HG03095 (cell line): ENCODE measurements around the gene NKTR.

Experiments used
- ATAC-seq: cut with Tn5 transposase; IDR thresholded peaks from one replicate; pipeline ENCODE4 v1.9.1; 2021; ENCODE audit warnings: moderate library complexity; ENCODE audit not compliant: unreplicated experiment

Gene NKTR

DNA sequence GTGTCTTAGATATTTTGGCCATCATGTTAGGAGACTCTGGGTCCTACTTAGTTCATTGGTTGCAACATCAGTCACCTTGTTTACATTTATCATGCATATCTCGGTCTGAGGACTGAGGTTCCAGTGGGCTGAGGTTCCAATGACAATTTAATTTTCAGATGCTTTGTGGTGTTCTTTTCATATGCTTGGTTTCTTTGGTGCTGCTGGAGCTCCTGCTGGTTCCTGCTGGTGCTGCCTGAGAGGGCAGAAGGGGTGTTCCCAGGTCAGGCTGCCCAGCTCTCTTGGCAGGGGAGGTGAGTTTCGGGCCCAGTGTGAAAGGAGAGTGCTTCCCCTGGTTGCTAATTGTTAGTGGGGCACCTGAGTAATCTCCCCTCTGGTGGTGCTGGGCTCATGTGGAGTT, 78.0 kb downstream of the NKTR start:
- no peak for ATAC-seq

DNA sequence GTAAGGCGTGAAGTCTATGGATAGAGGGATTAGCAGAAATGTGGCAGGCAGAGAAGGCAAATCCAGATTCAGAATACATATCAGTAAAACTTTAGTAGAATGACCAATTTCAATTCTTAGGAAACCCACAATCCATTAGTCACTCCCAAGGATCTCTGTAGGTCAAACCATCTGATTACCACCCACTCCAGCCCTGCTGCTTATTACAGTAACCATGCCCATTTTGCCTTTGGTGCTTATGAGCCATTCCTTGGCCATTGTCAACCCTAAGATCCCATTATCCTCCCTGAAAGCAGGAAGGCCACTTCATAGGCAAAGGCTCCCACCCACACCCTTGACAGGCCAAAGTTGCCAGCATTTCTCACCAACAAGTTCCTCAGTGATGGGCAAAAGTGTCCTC, 79.8 kb downstream of the NKTR start:
- ATAC-seq: no peak

DNA sequence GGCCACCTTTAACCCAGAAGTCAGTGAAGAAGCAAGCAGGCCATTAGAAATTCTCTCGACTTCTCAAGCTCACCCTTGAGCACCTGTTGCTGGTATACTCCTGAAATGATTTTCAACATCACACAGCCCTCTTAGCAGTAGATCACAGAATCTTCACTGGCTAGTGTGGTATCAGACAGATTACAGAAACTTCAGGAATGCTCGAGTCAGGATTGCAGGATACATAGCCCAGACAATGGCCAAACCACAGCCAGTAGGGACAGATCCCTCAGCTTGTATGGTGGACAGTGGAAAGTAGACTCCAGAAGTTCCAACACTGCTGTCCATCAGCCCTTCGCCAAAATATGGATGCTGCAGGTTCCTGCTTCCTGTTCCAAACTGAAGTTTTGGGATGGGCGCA, 80.3 kb downstream of the NKTR start:
- no peak for ATAC-seq

DNA sequence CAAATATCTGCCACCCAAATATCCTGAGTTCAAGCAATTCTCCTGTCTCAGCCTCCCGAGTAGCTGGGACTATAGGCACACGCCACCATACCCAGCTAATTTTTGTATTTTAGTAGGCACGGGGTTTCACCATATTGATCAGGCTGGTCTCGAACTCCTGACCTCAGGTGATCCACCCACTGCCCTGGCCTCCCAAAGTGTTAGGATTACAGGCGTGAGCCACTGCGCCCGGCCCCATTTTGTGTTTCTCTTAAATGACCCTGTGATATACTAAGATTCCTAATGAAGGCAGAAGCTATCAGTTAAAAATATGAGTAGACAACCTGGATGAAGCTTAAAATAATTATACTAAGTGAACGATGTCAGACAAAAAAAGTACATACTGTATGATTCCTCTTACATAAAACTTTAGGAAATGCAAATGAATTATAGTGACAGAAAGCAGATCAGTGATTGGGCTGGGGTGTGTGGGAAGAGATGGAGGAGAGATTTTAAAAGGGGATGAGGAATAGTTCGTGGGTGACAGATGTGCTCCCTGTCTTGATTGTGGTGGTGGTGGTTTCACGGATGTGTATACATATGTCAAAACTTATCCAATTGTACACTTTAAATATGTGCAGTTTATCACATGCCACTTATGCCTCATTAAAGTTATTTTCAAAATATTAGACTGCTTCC, 81.0 kb downstream of the NKTR start:
- ATAC-seq: no peak

DNA sequence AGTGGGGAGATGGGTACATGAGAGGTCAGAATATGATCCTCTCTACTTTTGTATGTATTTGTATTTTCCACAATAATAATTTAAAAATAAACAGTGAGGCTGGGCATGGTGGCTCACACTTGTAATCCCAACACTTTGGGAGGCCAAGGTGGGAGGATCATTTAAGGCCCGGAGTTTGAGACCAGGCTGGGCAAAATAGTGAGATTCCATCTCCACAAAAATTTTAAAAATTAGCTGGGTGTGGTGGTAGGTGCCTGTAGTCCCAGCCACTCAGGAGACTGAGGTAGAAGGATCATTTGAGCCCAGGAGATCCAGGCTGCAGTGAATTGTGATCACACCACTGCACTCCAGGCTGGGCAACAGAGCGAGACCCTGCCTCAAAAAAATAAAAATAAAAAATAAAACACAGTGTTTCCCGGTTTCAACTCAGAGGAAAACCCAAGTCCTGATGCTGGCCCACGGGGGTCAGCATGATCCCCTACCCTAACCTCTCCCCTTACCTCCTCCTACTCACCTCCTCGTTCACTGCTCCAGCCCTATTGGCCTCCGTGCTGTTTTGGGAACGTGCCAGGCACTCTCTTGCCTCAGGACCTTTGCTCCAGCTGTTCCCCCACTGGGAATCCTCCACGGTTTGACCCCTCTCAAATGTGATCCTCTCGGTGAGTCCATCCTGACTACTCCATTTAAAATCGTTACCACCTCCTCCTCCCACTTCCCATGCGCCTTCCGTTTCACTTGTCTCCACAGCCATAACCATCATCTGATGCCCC, 82.0 kb downstream of the NKTR start:
- no peak for ATAC-seq

DNA sequence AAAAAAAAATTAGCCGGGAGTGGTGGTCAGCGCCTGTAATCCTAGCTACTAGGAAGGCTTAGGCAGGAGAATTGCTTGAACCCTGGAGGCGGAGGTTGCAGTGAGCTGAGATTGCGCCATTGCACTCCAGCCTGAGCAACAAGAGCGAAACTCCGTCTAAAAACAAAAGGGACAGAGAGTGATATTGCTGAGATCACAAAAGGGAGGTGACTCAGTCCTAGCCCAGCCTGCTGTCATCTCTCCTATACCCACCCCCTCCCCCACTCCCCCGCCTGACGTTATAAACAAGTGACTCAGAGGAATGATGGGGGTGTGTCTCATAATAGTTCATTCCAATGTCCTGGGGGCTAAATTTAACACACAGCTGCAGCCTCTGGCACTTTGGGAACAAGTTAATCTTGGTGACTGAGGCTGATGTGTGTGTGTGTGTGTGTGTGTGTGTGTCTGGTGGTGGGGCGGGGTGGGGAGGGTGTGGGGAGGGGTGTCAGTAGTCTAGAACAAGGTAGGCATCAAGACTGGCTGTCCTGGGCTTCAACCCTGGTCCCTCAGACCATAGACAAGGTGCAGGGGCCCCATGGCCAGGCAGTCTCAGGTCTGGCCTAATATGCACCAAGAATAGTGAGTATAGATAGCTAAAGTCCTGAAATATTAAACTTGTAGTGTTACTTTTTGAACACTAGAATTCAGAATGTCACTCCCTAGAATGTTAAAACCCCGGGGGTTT, 83.6 kb downstream of the NKTR start:
- no peak for ATAC-seq

DNA sequence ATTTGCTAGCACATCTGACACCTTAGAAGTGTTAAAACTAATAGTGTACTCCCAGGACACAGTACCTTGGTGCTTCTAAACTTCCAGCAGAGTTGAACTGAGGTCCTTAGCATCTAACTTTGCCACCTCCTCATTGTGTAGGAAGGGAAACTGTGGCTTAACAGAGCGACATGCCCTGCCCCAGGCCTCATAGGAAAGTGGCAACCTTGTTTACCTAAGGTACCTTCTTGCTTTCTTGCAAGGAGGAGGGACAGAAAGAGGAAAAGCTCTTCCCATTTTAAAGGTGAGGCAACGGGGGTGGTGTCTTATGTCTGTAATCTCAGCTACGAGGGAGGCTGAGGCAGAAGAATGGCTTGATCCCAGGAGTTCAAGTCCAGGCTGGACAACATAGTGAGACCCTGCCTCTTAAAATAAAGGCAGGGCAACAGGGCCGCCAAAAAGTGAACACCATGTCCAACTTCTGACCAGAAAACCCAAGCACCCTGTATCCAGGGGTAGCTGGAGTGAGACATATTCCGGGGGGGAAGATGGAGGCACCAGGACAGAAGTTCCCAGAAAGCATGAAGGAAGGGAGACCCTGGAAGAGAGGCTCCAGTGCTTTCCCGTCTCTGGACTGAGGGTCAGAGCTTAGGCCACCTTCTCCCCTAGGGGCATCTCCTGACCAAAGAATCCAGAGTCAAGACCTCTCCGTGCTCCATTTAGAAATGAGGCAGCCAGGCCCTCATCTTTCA, 84.3 kb downstream of the NKTR start:
- ATAC-seq: no peak

DNA sequence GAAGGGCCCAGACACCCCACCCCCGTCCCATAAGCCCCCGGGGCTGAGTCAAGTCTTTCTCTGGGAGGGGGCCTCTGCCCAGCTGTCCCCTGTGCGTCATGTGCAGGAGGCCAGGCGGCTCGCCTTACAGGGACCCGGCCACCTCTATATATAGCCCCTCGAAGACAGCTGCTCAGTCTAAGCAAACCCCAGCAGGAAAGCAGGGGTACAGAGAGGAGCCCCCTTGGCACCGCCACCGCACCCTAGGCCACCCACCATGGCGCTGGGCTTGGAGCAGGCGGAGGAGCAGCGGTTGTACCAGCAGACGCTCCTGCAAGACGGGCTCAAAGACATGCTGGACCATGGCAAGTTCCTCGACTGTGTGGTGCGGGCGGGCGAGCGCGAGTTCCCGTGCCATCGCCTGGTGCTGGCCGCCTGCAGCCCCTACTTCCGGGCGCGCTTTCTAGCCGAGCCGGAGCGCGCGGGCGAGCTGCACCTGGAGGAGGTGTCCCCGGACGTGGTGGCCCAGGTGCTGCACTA, 84.9 kb downstream of the NKTR start, which contains the start of gene KLHL40:
KLHL40 (plus strand) TSS at position 175 of the 519 bp plus-strand sequence; CDS start at position 257, 82 bp downstream.
- ATAC-seq: no peak

DNA sequence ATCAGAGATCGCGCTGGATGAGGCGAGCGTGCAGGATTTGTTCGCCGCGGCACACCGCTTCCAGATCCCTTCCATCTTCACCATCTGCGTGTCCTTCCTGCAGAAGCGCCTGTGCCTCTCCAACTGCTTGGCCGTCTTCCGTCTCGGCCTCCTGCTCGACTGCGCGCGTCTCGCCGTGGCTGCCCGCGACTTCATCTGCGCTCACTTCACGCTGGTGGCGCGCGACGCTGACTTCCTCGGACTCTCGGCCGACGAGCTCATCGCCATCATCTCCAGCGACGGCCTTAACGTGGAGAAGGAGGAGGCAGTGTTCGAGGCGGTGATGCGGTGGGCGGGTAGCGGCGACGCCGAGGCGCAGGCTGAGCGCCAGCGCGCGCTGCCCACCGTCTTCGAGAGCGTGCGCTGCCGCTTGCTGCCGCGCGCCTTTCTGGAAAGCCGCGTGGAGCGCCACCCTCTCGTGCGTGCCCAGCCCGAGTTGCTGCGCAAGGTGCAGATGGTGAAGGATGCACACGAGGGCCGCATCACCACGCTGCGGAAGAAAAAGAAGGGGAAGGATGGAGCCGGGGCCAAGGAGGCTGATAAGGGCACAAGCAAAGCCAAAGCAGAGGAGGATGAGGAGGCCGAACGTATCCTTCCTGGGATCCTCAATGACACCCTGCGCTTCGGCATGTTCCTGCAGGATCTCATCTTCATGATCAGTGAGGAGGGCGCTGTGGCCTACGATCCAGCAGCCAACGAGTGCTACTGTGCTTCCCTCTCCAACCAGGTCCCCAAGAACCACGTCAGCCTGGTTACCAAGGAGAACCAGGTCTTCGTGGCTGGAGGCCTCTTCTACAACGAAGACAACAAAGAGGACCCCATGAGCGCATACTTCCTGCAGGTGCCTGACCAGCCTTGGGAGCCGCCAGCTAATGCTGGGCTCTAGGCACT, 85.7 kb downstream of the NKTR start:
- no peak for ATAC-seq

DNA sequence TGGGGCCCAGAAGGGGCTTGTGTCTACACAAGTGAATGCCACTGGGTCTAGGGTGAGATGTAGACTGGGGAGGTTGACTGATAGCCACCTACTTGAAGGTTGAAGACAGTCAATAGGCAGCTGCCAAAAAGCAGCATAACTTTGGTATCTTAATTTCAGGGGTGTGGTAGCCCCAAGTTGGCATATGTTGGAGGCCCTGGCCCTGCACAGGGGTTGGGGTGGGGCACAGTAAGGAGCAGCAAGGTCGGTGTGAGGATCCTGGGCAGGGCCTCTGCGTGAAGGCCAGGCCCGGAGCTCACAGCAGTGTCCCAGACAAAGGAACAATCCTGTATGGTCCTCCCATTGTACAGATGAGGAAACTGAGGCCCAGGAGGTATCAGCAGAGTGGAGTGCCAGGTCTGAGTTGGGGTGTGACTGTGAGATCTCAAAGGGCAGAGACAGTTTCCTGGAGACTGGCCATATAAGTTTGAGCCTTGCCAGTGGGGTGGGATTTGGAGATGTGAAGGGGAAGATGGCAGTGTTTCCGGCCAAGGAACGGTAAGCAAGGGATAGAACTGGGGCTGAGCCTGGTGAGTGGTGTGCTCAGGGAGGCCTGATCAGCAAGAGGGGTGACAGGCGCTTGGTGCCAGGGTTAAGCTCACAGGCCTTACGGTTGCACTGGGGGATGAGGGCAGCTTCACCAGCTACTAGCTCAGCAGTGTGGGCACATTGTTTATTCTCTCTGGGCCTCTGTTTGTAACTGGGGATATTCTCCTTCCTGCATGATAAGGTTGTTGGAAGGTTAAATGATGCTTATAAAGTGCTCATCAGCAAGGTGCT, 86.6 kb downstream of the NKTR start:
- no peak for ATAC-seq

DNA sequence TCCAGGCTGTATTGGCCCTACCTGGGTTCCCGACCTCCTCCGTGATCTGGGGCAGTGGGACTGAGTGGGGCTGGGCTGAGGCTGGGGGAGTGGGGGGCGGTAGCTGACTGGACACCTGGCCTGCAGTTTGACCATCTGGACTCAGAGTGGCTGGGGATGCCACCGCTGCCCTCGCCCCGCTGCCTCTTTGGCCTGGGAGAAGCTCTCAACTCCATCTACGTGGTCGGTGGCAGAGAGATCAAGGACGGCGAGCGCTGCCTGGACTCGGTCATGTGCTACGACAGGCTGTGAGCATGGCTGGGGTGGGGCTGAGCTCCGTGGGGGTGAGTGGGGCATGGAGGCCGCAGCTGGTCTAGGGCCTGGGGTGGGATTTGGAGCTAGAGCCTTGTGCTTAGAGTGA, 87.5 kb downstream of the NKTR start:
- ATAC-seq: no peak

DNA sequence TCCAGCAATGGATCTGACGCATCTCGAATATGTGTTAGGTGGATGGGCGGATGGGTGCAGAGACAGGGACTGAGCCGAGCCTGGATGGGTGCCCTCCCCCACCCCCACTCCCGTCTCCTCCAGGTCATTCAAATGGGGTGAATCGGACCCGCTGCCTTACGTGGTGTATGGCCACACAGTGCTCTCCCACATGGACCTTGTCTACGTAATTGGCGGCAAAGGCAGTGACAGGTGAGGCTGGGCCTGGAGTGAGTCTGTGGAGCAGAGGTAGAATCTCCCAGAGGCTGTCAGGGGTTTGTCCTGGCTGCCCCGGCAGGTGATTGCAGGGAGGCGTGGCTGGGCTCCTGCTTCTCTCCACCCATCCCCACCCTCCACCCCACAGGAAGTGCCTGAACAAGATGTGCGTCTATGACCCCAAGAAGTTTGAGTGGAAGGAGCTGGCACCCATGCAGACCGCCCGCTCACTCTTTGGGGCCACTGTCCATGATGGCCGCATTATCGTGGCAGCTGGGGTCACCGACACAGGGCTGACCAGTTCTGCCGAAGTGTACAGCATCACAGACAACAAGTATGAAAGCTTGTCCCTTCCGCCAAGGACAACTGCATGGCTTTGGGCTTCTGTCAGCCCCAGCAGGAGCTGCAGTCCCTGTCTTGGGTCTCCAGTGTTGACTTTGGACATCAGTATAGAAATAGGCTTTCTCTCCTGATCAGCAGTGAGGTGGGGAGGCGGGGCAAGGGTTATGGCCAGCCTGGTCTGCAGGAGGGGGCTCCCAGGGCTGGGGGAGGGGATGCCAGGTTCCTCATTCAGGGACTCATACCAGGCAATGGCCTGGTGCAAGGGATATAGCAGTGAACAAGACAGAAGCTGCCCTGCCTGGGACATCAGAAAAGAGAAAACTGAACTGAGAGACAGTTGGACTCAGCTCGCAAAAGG, 88.3 kb downstream of the NKTR start:
- no peak for ATAC-seq

DNA sequence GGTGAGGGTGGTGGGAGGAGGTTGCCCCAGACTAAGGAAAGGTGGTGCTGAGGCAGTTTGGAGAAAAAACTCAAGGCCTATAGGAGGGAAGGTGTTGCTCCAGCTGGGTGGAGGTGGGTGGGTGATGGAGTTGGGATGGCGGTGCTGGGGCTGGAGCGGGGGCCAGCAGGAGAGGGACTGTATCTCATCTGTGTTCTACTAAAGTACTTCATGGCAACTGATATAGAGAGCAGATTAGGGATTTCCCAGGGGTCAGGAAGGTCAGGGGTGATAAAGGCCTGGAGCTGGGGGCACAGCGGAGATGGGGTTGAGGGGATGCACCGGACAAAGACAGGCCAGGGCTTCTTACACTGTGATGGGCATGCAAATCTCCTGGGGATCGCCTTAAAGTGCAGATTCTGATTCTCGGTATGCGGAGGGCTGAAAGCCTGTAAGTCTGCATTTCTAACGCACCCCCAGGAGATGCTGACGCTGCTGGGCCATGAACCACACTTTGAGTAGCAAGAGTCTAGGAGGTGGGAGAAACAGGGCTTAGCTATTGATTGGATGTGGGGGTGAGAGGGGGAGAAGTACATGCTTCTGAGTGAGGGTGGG, 89.0 kb downstream of the NKTR start:
- ATAC-seq: no peak

DNA sequence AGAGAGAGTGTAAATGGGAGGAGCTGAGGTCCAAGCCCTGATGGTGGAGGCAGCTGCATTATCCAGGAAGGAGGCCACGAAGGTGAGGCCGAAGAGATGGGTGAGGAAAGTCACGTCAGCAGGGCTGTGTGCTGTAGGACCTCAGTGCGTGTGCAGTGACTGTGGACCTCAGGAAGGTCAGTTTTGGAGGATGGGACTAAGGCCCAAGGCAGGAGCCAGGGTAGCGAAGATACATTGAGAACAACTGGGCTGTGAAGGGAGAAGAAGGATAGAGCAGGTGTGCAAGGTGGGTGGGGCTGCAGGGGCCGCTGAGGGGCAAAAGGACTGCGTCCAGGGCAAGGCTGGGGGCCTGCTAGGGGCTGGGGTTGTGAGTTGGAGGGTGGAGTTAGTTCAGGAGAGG, 89.7 kb downstream of the NKTR start:
- ATAC-seq: no peak

DNA sequence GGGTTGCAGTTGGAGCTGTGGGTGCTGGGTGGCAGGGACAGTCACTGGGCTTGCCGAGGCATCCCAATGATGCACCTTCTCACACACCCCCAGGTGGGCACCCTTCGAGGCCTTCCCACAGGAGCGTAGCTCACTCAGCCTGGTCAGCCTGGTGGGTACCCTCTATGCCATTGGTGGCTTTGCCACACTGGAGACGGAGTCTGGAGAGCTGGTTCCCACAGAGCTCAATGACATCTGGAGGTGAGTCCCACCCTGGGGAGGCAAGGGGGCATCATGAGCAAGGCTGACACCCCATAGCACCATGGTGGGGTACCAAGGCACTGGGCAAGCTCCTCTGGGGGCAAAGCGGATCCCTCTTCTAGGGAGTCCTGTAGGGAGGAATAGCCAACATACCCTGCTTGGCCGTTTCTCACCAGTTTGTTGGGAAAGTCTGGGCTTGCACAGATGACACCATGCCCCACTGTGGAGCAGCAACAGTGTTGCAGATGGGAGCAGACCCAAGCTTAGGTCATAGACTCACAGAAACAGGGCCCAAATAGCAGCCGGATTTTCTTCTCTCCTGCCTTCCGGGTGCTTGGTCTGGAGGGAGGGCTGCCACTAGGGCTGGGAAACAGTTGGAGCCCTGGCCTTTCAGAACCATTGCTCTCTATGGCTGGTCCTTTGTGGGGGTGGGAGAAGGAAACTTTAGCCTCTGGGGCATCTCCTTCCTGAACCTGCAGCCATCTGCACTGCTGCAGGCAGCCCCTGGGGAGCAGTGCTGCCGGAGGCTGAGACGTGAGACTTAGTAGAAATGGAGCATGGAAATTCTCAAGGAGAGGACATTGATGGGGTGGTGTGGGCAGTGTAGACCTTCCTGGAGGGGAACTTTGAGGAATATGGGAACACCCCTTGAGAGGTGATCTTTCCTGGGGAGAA, 90.5 kb downstream of the NKTR start:
- ATAC-seq: no peak

DNA sequence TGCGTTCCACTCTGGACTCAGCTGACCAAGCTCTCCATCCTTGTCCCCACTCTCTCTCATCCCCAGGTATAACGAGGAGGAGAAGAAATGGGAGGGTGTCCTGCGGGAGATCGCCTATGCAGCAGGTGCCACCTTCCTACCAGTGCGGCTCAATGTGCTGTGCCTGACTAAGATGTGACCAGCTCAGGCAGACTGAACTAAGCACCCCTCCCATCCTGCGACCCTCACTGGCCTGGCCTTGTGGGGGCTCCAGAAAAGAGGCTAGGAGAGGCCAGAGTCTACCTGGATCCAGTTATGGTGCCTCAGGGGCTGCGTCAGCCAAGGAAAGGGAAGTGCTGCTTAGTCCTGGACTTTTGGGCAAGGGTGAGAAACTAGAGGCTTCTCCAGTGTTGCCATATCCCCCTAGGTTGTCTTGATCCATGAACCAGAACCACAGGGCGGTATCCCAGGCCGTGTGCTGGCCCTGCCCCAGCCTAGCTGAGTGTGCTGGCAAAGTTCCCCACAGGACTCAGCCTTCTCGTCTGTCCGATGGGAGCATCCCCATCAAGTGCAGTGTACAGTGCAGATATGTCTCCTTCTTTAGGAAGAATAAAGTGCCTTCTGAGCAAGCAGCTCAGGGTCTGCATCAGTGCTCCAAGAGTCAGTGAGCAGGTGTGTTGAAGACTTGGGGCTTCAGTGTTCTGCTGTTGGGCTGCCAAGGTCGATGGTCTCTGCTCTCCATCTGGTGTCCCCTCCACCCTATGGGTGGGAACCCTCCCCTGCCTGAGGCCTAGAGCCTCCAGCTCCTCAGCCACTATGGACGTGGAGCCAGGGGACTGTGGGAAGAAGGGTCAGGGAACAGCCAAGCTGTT, 91.6 kb downstream of the NKTR start:
- ATAC-seq: no peak
